ENCODE measurements around the gene PDZD2. TPM values are rescaled to one million over a fixed set of nuclear protein-coding genes. Genes with fewer than 3 reads are reported as not detected.

The PDZD2 gene
- total RNA-seq (ENCODE audit: low replicate concordance), result 0.23 TPM in 1 of 2 replicates, not detected in the other

DNA sequence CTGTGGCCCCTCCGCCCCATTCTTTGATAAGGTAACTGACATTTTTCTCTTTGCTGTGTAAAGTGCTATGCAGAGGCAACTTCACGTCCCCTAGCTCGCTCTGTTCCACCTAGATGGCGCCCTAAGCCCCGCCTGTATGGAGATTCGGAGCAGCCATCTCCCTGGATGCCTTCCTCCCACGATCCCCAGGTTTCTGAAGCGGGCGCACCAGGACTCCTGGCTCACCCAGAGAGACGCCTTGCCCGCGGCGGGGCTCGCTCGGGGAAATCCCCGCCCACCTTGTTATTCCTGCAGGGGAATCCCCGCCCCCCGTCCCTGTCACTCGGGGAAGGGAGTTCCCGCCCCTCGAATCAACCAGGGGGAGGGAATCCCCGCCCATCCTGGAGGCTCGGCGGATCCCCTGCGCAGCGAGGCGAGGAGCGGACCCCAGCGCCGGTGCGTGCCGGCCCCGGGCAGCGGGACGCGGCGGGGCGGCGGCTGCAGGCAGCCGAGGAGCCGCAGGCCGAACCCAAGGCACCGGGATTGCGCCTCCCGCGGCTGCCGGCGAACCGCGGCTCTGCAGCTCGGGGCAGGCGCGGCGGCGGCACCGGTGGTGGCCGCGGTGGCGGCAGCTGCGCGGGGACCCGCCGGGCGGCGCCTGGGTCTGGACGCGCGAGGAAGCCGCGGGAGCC is at the start of gene PDZD2:
Gene PDZD2, plus strand, starts transcription at position 384 of the 671 bp plus-strand sequence.

Other genes starting within 250 kb of the PDZD2 start
- 39.7 and 40.4 TPM in 2 replicates for gene DROSHA, start 107.0 kb upstream of the PDZD2 start, total RNA-seq (ENCODE audit: low replicate concordance)
- gene C5orf22, start 106.8 kb upstream of the PDZD2 start, total RNA-seq (ENCODE audit: low replicate concordance), result 8.8 and 12.6 TPM in 2 replicates